ENCODE measurements around the gene TMEM190.

GRCh38 chr19:55373993-55374757, 2.5 kb upstream of the TMEM190 start:
- TF ChIP-seq CTCF (IDR thresholded peaks at IDR 0.05) (no peak), POLR2A (IDR thresholded peaks at IDR 0.05) (no peak), POLR2AphosphoS5 (IDR thresholded peaks at IDR 0.05) (no peak)

All from gastroesophageal sphincter (tissue), 3 donors.